A549 treated with CpdA at 1 μM for 4 hours (cell line): Measurements from ENCODE around the gene ZNF28. TPM values are rescaled to one million over a fixed set of nuclear protein-coding genes. Genes with fewer than 3 reads are reported as not detected.

Experiments used
- total RNA-seq: library from RNA; stranded (reverse); fragments of 200-300 nt; extraction: Qiagen RNA extraction; gene quantifications from 5 replicates; pipeline ENCODE4 v1.2.3, GENCODE V29; 2022; ENCODE audit warnings: low read depth

The ZNF28 gene
- total RNA-seq, result 0.42 to 2.6 TPM (median 1.7 TPM) in 5 replicates

DNA sequence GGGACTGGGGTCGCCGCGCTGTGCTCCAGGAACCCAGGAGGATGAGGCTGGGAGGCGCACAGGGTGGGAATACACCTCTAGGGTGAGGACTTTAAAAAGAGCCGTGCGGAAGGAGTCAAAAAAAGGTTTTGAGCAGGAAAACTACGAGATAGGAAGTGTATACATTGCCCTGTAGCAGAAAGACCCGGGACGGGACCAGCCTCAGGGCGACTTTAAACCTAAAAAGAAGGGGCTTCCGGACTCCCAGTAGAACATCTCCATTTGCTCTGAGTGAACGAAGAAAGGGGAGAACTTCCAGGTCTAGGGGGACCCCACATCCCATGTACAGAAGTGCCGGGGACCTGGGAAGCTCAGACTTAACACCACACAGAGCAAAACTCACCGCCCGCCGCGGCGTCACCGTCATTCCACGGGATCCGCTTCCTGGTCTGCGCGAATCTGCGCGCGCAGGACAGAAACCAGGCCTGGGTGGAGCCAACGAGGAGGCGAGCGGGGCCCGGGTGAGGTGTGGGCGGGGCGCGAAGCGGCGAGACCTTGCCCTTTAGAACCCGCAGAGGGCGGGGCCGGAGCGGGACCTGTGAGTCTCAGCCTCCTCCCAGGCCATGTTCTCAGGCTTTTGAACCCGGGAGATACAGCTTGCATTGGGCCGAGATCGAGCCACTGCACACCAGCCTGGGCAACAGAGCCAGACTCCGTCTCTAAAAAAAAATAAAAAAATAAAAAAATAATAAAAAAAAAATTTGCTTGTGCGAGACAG lies at the start of gene ZNF28:
Gene ZNF28 (minus strand): TSS at position 430 of the 757 bp plus-strand sequence. CDS start 3,675 bp downstream, outside the sequence.

DNA sequence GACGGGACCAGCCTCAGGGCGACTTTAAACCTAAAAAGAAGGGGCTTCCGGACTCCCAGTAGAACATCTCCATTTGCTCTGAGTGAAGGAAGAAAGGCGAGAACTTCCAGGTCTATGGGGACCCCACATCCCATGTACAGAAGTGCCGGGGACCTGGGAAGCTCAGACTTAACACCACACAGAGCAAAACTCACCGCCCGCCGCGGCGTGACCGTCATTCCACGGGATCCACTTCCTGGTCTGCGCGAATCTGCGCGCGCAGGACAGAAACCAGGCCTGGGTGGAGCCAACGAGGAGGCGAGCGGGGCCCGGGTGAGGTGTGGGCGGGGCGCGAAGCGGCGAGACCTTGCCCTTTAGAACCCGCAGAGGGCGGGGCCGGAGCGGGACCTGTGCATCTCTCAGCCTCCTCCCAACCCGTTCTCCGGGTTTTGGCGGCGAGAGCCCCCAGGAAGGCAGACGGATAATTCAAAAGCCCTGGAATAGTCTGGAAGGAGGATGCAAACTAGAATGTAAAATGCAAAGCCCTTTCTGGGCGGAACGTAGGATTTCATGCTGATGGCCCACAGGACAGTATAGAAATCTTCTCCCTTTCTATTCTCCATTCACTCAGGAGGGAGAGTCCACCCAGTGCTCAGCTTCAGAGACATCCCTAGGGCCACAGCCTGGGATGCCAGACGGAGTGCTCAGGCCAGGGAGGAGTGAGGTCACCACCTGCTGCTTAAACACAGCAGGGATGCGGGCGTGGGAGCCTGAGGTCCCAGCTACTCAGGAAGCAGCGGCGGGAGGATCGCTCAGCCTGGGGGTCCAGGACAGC lies 36.2 kb upstream of the ZNF28 start, which contains the start of gene ZNF468:
Gene ZNF468 (minus strand): TSS at position 242 of the 814 bp plus-strand sequence. CDS start 3,347 bp downstream, outside the sequence.

GRCh38 chr19:52786464-52787354 lies 34.7 kb downstream of the ZNF28 start, which contains the start of gene ZNF600:
Gene ZNF600 (minus strand): TSS chr19:52786791. CDS start chr19:52778888, 7,903 bp downstream.

Other genes starting within 250 kb of the ZNF28 start
- 0.07 to 0.28 TPM (median 0.17 TPM) in 4 of 5 replicates, not detected in the other for gene ZNF83, start 183.3 kb downstream of the ZNF28 start, total RNA-seq
- 2.0 to 3.9 TPM (median 2.5 TPM) in 5 replicates for gene ZNF611, start 86.6 kb downstream of the ZNF28 start, total RNA-seq
- 0.18 to 0.33 TPM (median 0.25 TPM) in 4 of 5 replicates, not detected in the other for gene ZNF600, start 34.8 kb downstream of the ZNF28 start, total RNA-seq
- gene ZNF468, start 36.0 kb upstream of the ZNF28 start, total RNA-seq, result 0.44 to 1.1 TPM (median 0.58 TPM) in 5 replicates
- not detected in 5 replicates for gene ZNF320, start 76.0 kb upstream of the ZNF28 start, total RNA-seq
- 0.01 TPM in 1 of 5 replicates, not detected in the others for gene ZNF888, start 101.8 kb upstream of the ZNF28 start, total RNA-seq
- 0.08 to 0.13 TPM in 2 of 5 replicates, not detected in the others for gene ZNF816, start 141.2 kb upstream of the ZNF28 start, total RNA-seq
- not detected in 5 replicates for gene ERVV-1, start 192.3 kb upstream of the ZNF28 start, total RNA-seq
- not detected in 5 replicates for gene ERVV-2, start 223.1 kb upstream of the ZNF28 start, total RNA-seq